Measurements from ENCODE around the gene MPHOSPH9.

Gene MPHOSPH9

GRCh38 chr12:123149501-123150274, 83.3 kb downstream of the MPHOSPH9 start:
- no peak for DNase-seq (ENCODE audit: low read depth)

DNA sequence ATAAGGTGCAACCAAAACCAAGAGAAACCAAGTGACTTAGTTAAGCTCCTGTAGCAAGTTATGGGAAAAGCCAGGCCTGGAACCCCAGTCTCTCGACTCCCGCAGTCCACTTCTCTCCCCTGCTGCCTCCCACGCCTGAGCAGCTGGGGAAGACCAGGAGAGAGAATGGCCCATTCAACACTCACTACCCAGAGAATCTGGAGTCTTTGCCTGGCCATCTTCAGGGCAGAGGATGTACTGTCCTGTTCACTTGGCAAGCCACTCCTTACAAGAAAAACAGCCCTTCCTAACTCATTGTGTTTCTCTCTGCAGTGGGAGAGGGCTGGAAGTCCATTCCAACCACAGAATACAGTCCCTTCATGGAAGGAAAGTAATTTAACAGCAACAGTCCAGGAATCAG, 83.9 kb downstream of the MPHOSPH9 start:
- DNase-seq (ENCODE audit: low read depth), result no peak

DNA sequence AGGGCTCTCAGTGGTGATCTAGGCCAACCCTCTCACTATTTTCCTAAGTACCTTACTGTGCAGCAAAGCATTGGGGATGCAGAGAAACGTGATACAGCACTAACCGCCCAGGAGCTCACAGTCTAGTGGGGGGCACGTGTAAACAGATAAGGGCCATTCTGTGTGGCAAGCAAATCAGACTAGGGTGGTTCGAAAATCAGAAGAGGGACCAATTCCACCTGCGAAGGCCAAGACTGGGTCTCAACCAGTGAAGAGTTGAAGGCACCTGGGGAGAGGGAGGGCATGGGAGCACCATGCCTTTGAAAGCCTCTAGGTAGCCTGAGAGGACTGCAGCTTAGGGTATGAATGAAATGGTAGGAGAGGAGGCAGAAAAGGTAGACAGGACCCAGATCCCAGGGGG, 84.3 kb downstream of the MPHOSPH9 start:
- DNase-seq (ENCODE audit: low read depth), result no peak

- DNase-seq (ENCODE audit: low read depth), result no peak
Measured at GRCh38 chr12:123148223-123148622, 84.7 kb downstream of the MPHOSPH9 start.

DNA sequence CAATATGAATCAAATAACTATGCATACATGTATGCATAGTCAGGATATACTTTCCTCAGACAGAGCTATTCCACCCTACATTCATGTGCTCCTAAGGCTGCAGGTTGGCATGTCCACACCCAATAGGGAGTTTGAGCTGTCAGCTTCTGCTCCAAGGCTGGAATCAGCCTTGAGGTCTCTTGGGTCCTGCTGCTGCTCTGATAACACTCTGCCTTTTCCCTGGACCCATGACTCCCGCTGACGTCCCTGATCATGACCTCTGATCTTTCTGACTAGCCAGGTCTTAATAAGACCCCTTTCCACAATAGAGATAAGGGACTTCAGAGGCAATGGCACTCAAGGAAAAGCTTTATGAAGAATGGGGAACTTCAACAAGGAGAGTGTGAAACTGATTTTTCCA, 87.7 kb downstream of the MPHOSPH9 start:
- no peak for DNase-seq (ENCODE audit: low read depth)

DNA sequence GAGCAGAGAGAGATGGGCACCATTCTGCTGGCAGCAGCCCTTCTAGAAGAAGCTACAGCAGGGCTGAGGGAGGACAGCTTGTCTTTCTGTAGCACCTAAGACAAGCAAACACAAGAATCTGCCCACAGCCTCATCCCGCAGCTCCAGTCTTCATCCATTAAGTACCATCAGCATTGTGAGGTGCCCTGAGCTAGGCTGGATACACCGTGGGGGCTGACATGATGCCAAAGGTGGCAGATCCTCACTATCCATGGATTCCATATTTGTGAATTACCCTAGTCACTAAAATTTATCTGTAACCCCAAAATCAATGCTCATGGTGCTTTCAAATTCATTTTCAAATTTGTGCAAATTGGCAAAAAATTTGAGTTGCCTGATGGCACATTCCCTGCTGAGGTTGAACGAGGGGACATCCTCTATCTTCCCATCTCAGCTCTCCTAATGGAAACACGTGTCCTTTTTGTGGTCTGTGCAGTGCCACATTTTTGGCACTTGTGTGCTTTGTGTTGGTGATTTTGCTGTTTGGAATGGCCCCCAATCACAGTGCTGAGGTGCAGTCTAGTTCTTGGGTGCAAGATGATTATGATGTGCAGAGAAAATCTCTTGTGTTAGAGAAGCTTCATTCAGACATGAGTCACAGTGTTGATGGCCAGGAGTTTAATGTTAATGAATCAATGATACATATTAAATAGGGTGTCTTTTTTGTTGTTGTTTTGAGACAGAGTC, 89.0 kb downstream of the MPHOSPH9 start:
- DNase-seq (ENCODE audit: low read depth), result no peak

DNA sequence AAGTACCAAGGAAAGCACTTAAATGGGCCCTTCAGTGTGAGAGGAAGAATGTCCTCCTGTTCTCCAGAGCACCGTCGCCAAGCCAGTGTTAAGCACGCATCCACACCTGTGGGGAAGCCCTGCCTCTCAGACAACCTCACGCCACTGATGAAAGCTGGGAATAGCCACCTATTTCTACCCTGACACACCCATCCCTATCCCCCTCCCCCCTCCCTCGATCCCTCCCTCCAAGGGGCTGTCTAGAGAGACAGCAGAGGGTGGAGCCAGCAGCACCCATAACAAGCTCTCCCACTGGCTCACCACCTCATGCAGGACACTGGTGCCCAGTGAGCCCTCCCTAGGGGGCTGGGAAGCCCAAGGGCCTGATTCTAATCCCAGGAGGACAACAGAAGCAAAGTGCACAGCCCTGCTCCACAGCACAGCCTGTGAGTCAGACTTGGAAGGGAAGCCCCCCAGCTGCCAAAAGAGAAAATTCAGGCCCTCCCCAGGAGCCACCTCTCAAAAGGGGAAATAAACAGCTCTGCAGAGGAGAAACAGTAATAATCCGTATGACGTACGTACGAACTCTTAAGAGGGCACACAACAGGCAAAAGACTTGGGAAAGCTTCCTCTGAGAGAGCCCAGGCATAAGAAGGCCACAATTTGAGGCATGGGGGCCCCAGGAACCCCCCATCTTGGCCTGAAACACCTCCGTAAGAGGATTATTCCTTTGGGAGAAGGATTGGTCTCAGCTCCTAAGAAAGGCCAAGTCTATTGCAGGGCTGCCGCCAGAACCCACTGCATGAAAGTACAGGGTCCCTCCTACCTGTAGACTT, 89.8 kb downstream of the MPHOSPH9 start:
- no peak for DNase-seq (ENCODE audit: low read depth)

DNA sequence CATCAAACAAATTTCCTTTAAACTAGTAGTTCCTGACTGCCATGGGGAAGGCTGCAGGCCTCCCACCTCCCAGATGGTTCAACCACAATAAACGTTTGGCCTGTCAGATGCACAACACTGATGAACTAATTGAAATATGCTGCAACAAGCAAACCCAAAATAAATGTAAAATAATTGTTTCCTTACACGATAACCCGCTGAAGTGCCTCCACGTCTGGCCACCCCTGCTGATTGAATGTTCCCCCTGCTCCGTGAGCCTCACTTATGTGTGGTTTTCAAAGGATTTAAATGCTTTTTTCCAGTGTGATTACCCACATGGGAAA, 90.5 kb downstream of the MPHOSPH9 start:
- no peak for DNase-seq (ENCODE audit: low read depth)

DNA sequence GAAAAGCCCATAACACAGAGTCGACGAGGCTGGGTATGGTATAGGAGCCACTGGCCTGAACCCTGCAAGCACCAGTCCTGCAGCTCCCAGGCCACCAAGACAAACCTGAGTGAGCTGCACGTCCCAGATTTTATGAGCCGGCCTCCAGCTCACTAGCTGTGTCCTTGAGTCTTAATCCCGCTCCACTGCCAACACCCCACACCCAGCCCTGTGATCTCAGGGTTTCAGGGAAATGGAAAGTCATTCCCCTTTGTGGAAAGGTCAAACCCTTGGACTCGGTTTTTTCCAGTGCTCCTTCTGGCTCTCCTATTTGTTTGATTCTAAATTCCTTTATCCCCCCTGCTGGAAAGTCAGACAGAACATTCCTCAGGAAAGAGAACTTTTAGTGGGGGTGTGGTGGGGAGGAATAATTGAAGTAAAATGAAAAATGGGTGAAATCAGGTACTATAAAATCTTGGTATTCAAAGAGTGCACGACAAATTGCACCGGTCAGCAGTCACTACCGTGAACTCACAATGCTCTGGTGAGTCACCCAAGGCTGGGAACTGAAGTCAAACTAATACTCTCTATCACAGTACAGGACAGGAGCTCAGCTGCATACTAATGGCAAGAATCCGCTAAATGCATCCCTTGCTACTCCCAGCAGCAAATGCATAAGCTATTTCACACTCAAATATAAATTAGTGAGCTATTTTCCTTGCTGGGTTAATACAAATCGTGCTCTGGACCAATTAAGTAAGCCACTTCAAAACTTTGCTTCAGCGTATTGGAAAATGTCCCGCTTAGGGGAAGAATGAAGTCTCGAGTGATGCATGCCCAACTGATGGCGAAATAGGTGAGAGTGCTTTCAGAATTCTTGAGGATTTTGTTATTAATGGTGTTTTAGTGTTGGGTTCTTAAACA, 91.1 kb downstream of the MPHOSPH9 start:
- no peak for DNase-seq (ENCODE audit: low read depth)

GRCh38 chr12:123140676-123141614, 92.0 kb downstream of the MPHOSPH9 start:
- no peak for DNase-seq (ENCODE audit: low read depth)

GRCh38 chr12:123139926-123140675, 92.8 kb downstream of the MPHOSPH9 start:
- DNase-seq (ENCODE audit: low read depth), result no peak

DNA sequence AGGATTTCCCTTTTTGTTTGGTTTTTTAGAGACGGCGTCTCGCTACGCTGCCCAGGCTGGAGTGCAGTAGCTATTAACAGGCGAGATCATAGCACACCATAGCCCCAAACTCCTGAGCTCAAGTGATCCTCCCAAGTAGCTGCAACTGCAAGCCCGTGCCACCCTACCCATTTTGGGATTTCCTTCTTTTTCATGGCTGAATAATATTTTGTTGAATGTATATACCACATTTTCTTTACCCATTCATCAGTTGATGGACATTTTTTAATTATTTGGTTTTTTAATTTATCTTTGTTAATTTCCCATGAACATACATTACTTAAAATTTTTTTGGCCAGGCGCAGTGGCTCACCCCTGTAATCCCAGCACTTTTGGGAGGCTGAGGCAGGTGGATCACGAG, 97.3 kb downstream of the MPHOSPH9 start:
- DNase-seq (ENCODE audit: low read depth), result no peak

GRCh38 chr12:123134826-123135225, 98.1 kb downstream of the MPHOSPH9 start:
- DNase-seq (ENCODE audit: low read depth), result no peak

- no peak for DNase-seq (ENCODE audit: low read depth)
Measured at GRCh38 chr12:123134271-123134671, 98.7 kb downstream of the MPHOSPH9 start.

DNA sequence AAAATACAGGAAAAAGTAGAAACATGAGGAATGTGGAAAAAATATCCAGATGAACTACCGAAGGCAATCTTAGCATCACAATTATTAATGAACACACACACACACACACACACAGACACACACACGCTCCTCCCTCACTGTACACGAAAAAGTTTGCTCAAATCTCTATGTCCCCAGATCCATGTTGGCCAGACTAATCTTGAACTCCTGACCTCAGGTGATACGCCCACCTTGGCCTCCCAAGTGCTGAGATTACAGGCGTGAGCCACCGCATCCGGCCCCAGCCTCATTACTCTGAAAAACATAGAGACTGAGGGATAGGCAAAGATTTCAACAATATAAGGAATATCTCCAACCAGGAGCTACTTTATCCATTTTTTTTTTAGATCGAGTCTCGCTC, 99.2 kb downstream of the MPHOSPH9 start:
- DNase-seq (ENCODE audit: low read depth), result no peak

DNA sequence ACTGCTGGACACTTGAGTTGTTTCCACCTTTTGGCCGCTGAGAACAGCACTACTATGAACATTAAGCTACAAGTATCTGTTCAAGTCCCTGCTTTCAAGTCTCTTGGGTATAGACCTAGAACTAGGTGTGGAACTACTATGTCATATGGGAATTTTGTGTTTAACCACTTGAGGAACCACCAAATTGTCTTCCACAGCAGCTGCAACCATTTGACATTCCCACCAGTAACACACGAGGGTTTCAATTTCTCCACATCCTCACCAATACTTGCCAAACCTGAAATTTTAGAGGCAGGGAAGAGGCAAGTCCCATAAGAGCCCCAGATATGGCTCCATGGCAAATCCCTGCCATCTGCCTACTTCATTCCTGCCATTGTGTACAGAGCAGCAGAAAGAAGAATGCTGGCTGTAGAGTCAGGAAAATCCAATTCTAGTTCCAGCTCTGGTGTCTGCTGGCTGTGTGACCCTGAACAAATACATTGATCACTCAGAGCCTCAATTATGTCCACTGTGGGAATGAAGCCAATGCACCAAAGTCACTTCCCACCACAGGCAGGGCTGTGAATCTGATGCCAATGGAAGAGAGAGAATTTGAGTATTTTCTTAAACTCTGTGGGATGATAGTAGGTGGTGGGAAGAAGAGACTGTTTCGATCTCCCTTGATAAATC, 99.9 kb downstream of the MPHOSPH9 start:
- no peak for DNase-seq (ENCODE audit: low read depth)

DNA sequence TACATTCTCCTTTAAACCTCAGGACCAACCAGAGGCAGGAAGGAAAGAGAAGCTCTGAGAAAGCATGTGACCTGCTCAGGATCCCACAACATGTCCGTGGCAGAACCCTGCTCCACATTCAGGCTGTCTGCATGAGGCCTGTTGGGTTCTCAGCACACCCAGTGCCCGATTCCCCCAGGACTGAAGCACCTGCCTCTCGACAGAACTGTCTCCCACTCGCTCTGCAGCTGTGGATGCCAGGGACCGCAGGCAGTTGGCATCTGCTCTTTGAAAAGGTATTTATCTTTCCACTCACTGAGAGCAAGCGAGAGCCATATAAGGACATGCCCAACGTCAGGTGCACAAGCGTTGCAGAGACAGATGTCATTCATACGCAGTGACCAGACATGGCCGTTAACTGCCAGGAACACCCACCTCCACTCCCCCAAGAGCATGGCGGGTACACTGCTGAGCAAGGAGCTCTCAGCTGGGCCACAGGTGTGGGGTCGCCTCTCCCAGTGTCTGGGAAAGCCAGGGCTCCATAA, 101.0 kb downstream of the MPHOSPH9 start:
- DNase-seq (ENCODE audit: low read depth), result no peak

DNA sequence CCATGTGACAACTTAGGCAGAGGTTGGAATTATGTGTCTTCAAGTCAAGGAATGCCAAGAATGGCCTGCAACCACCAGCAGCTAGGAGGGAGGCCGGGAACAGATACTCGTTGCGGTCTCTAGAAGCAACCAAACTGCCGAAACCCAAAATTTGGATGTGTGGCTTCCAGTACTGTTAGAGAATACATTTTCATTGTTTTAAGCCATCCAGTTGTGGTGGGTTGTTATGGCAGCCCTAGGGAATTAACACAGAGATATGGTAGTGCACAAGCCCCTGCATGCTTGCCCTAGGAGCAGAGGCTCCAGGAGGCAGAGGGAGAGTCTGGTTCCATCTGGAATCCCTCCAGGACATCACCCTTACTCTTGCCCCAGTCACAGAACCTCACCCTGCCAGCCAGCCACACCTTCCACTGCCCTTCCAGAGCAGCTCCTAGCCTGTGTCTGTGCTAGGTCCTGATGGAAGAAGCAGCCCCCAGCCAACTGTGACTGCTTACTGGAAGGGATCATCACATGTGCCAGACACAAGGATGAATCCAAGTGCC, 101.6 kb downstream of the MPHOSPH9 start:
- DNase-seq (ENCODE audit: low read depth), result no peak

DNA sequence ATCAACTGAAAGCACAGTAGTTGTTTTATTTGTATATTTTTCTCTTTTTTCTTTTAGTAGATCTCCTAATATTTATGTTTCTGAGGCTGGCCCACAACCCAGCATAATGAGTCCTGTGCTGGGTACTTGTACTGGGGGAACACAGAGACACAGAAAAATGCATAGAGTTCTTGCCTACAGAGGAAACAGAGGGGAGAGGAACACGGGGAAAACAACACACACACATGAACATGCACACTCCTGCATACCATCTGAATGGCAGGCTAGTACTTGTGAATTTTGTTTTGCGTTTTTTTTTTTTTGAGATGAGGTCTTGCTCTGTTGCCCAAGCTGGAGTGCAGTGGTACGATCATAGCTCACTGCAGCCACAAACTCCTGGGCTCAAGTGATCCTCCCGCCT, 103.3 kb downstream of the MPHOSPH9 start:
- DNase-seq (ENCODE audit: low read depth), result no peak
